T-helper 17 cell (primary cell): ENCODE results near the gene NOSIP. TPM values are rescaled to one million over a fixed set of nuclear protein-coding genes. Genes with fewer than 3 reads are reported as not detected.

Experiments
- ATAC-seq: fragments of 150-1000 bp; cut with Tn5 transposase; 2 replicates; pipeline ENCODE4 v1.10.0; 2021; ENCODE audit warnings: mild to moderate bottlenecking, moderate library complexity
- DNase-seq, 3 donors: peaks; one replicate each; pipeline versions ENCODE4 v3.0.0 to v3.0.0-alpha.2; 2020 to 2021
- H3K9me3 ChIP-seq: one replicate; pipeline ENCODE4 v1.7.0; 2013; ENCODE audit warnings: low read length, mild to moderate bottlenecking; ENCODE audit not compliant: control insufficient read depth, poor library complexity, severe bottlenecking
- H3K27ac Mint-ChIP-seq: one replicate; pipeline ENCODE4 v1.8.0; 2022; ENCODE audit warnings: mild to moderate bottlenecking, moderate library complexity, mixed read lengths
- H3K27me3 Mint-ChIP-seq: one replicate; pipeline ENCODE4 v1.8.0; 2022; ENCODE audit warnings: mixed read lengths
- H3K36me3 Mint-ChIP-seq: one replicate; pipeline ENCODE4 v1.8.0; 2022; ENCODE audit warnings: low read depth, mixed read lengths
- H3K4me1 Mint-ChIP-seq: one replicate; pipeline ENCODE4 v1.8.0; 2022; ENCODE audit warnings: mild to moderate bottlenecking, mixed read lengths
- H3K4me3 Mint-ChIP-seq: one replicate; pipeline ENCODE4 v1.8.0; 2022; ENCODE audit warnings: mild to moderate bottlenecking, moderate library complexity, mixed read lengths
- total RNA-seq, 4 donors: library from RNA in 2 of 4; stranded (reverse) in 2 of 4; gene quantifications; one replicate each; pipeline ENCODE4 v1.2.3 and lab custom pipeline; 2022 to 2026

The NOSIP gene
- total RNA-seq, 2 donors from 2014 or later: 161 to 195 TPM

DNA sequence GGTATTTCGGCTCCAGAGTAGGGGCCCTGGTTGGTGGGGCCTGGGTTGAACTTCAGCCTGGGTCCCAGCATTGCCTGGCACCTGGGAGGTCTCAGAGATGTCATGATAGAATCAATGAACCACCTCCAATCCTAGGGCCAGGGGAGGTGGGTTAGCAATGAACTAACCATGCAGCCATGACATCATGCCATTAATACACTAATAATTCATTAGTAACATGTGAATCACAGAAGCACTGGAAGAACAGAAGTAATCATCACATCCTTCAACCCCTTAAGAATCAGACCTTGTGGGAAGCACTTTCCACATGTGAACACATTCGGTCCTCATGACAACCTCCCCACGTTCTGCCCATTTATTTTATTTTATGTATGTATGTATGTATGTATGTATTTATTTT, 6.9 kb downstream of the NOSIP start:
- peaks cover 27% of the 10 kb centered on the region for H3K4me1 Mint-ChIP-seq
- H3K27ac Mint-ChIP-seq: no peak overlapping the region
- H3K4me3 Mint-ChIP-seq: no peak overlapping the region
- DNase-seq (no peak), ATAC-seq (no peak)
- H3K27me3 Mint-ChIP-seq: no peaks in the 10 kb centered on the region
- H3K9me3 ChIP-seq: no peaks in the 10 kb centered on the region
- no peaks in the 10 kb centered on the region for H3K36me3 Mint-ChIP-seq

DNA sequence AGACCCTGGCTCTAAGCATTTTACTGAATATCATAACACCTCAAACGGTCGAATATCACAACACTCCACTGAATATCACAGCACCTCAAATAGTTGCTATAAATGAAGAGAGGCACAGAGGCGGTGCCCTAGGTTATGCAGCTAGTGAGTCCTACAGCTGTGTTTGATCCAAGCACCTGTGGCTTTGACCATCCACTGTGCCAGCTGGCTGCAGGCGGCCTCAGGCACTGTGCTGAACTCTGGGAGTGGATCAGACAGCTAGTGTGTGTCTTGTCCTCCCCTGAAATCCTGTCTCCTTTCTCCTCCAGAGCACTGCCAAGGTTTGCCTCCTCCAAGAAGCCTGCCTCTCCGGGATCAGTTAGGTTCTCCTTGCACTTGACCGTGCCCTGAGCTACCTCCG, 7.3 kb downstream of the NOSIP start:
- Mint-ChIP-seq H3K36me3 (no peaks in the 10 kb centered on the region), H3K27ac (no peak overlapping the region), H3K27me3 (no peaks in the 10 kb centered on the region), H3K4me1 (peaks cover 31% of the 10 kb centered on the region), H3K4me3 (no peak overlapping the region)
- DNase-seq (no peak), ATAC-seq (no peak)
- H3K9me3 ChIP-seq: no peaks in the 10 kb centered on the region

- Mint-ChIP-seq H3K27me3 (no peaks in the 10 kb centered on the region), H3K27ac (peak overlapping the region; percentile 99), H3K4me3 (no peak overlapping the region), H3K36me3 (no peaks in the 10 kb centered on the region), H3K4me1 (peaks cover 37% of the 10 kb centered on the region)
- no peak for ATAC-seq
- no peak for DNase-seq
- no peaks in the 10 kb centered on the region for H3K9me3 ChIP-seq
Observed at GRCh38 chr19:49570997-49571676, 9.2 kb downstream of the NOSIP start.

DNA sequence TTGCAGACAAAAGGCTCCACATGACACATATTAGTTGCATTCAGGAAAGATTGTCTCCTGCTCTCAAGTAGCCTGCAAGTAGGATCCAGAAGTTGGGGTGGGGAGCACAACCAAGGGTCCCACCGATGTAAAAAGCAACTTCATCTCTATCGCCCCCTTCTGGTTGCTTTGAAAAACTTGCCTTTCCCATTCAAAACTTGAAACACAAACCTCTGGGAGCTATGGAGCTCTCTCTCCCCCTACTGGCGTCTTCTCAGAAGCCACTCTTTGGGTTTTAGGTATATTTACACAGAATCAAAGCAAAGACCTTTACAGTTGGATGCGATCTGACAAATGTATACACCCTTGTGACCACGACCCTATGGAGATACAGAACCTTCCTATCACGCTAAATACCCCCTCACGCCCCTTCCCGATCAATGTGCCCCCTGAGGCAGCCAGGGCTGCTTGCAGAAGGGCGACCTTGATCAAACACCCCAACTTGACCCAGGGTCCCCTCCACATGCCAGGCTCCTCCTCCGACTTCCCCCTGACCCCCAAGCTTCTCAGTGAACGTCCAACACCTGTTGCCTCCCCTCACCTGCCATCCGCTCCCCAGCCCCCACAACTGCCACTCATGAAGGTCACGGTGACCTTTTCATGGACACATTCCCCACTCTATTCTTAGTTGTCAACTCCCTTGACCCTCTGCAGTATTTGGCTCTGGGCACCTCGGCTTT, 10.1 kb downstream of the NOSIP start:
- no peaks in the 10 kb centered on the region for H3K27me3 Mint-ChIP-seq
- ATAC-seq (peak; percentile 24), DNase-seq (peak in 2 of 3 donors; percentile 42 to 59)
- peaks cover 44% of the 10 kb centered on the region for H3K4me1 Mint-ChIP-seq
- H3K27ac Mint-ChIP-seq: peak overlapping the region; percentile 99
- no peaks in the 10 kb centered on the region for H3K36me3 Mint-ChIP-seq
- H3K4me3 Mint-ChIP-seq: peak overlapping the region; percentile 58
- H3K9me3 ChIP-seq: no peaks in the 10 kb centered on the region

GRCh38 chr19:49567861-49568441, 12.4 kb downstream of the NOSIP start:
- peak overlapping the region; percentile 79 for H3K4me3 Mint-ChIP-seq
- H3K4me1 Mint-ChIP-seq: peaks cover 57% of the 10 kb centered on the region
- DNase-seq: peak; percentile 40 to 71 (median 59)
- H3K9me3 ChIP-seq: no peaks in the 10 kb centered on the region
- ATAC-seq: peak; percentile 75
- H3K27me3 Mint-ChIP-seq: no peaks in the 10 kb centered on the region
- peak overlapping the region; percentile 99 for H3K27ac Mint-ChIP-seq
- H3K36me3 Mint-ChIP-seq: no peaks in the 10 kb centered on the region

- H3K27ac Mint-ChIP-seq: peak overlapping the region; percentile 99
- no peaks in the 10 kb centered on the region for H3K9me3 ChIP-seq
- no peaks in the 10 kb centered on the region for H3K27me3 Mint-ChIP-seq
- H3K36me3 Mint-ChIP-seq: no peaks in the 10 kb centered on the region
- DNase-seq: no peak
- peak overlapping the region; percentile 68 for H3K4me3 Mint-ChIP-seq
- peaks cover 59% of the 10 kb centered on the region for H3K4me1 Mint-ChIP-seq
- no peak for ATAC-seq
Observed at GRCh38 chr19:49566302-49566701, 14.1 kb downstream of the NOSIP start.

- peak overlapping the region; percentile 99 for H3K27ac Mint-ChIP-seq
- ATAC-seq: no peak
- no peaks in the 10 kb centered on the region for H3K27me3 Mint-ChIP-seq
- DNase-seq: no peak
- no peaks in the 10 kb centered on the region for H3K36me3 Mint-ChIP-seq
- H3K4me1 Mint-ChIP-seq: peaks cover 60% of the 10 kb centered on the region
- peak overlapping the region; percentile 81 for H3K4me3 Mint-ChIP-seq
- H3K9me3 ChIP-seq: no peaks in the 10 kb centered on the region
Observed at GRCh38 chr19:49565261-49565660, 15.1 kb downstream of the NOSIP start.

DNA sequence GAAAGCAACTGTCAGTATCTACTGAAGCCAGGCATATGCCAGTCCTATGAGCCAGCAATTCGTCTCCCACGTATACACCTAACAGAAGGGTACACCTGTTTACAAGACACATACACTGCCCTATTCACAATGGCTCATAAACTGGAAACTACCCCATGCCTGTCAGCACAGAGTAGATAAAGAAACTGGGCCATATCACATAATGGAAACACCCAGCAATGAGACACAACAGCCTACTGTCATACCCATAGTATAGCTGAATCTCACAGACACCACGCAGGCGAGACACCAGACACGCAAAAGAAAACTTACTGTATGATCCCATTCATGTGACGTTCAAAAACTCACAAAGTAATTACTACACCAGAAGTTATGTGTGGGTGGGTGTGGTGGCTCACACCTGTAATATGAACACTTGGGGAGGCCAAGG, 15.7 kb downstream of the NOSIP start:
- peak overlapping the region; percentile 99 for H3K27ac Mint-ChIP-seq
- H3K36me3 Mint-ChIP-seq: peaks cover 2% of the 10 kb centered on the region
- ATAC-seq (peak; percentile 58), DNase-seq (peak in 1 of 3 donors; percentile 32)
- no peaks in the 10 kb centered on the region for H3K27me3 Mint-ChIP-seq
- peaks cover 60% of the 10 kb centered on the region for H3K4me1 Mint-ChIP-seq
- H3K4me3 Mint-ChIP-seq: peak overlapping the region; percentile 81
- no peaks in the 10 kb centered on the region for H3K9me3 ChIP-seq

- Mint-ChIP-seq H3K4me3 (peak overlapping the region; percentile 91), H3K27ac (peak overlapping the region; percentile 99), H3K27me3 (no peaks in the 10 kb centered on the region), H3K4me1 (peaks cover 56% of the 10 kb centered on the region), H3K36me3 (peaks cover 8% of the 10 kb centered on the region)
- peak; percentile 14 for ATAC-seq
- H3K9me3 ChIP-seq: no peaks in the 10 kb centered on the region
- DNase-seq: peak in 1 of 3 donors; percentile 38
Observed at GRCh38 chr19:49560358-49560900, 19.9 kb downstream of the NOSIP start.

- ATAC-seq (no peak), DNase-seq (no peak)
Observed at GRCh38 chr19:49559928-49560327, 20.4 kb downstream of the NOSIP start.

DNA sequence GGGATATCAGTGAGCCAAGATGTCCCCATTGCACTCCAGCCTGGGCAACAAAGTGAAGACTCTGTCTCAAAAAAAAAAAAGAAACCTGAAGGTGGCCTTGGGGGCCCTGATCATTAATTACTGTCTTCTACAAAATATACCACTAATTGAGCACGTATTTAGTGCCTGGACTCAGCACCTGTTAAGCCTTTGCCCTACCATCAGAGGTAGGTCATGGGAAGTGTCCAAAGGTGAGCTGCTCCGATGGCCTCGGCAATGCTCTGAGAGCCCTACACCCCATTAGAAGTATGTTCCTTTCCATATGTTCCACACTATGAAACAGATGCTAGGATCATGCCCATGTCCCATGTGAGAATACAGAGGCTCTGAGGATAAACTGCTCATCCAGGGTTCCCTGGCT, 20.9 kb downstream of the NOSIP start:
- H3K4me1 Mint-ChIP-seq: peaks cover 54% of the 10 kb centered on the region
- H3K36me3 Mint-ChIP-seq: peaks cover 8% of the 10 kb centered on the region
- no peaks in the 10 kb centered on the region for H3K27me3 Mint-ChIP-seq
- H3K9me3 ChIP-seq: no peaks in the 10 kb centered on the region
- ATAC-seq: no peak
- peak overlapping the region; percentile 99 for H3K27ac Mint-ChIP-seq
- peak overlapping the region; percentile 91 for H3K4me3 Mint-ChIP-seq
- no peak for DNase-seq

More at GRCh38 chr19:49559928-49560327, 20.4 kb downstream of the NOSIP start:
- H3K9me3 ChIP-seq: no peaks in the 10 kb centered on the region
- Mint-ChIP-seq H3K36me3 (peaks cover 8% of the 10 kb centered on the region), H3K27me3 (no peaks in the 10 kb centered on the region), H3K27ac (peak overlapping the region; percentile 99), H3K4me1 (peaks cover 54% of the 10 kb centered on the region), H3K4me3 (peak overlapping the region; percentile 91)

DNA sequence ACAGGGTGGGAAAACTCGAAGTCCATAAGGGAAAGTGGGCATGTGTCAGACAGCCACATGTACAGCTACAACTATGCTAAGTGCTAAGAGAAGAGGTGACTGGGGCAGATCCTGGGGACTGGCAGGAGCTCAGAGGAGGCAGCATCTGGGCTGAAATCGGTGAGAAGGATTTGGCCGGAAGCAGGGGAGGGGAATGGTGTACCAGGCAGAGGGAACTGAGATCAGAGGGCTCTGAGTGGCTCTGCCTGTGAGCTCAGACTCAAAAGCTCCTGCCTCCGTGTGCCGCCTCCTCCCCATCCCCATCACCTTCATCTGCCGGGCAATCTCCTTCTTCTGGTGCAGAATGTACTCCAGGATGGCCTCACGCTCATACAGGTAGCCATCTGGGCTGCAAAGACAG, 21.8 kb downstream of the NOSIP start:
- Mint-ChIP-seq H3K4me3 (peak overlapping the region; percentile 91), H3K4me1 (peaks cover 53% of the 10 kb centered on the region), H3K27me3 (no peaks in the 10 kb centered on the region), H3K27ac (peak overlapping the region; percentile 99), H3K36me3 (peaks cover 8% of the 10 kb centered on the region)
- ATAC-seq: peak; percentile 5
- DNase-seq: no peak
- H3K9me3 ChIP-seq: no peaks in the 10 kb centered on the region

- H3K27me3 Mint-ChIP-seq: no peaks in the 10 kb centered on the region
- peaks cover 8% of the 10 kb centered on the region for H3K36me3 Mint-ChIP-seq
- H3K9me3 ChIP-seq: no peaks in the 10 kb centered on the region
- no peak for DNase-seq
- H3K4me1 Mint-ChIP-seq: peaks cover 55% of the 10 kb centered on the region
- no peak for ATAC-seq
- H3K4me3 Mint-ChIP-seq: peak overlapping the region; percentile 86
- H3K27ac Mint-ChIP-seq: peak overlapping the region; percentile 99
Observed at GRCh38 chr19:49557641-49558325, 22.6 kb downstream of the NOSIP start.
